Endothelial cell of umbilical vein (primary cell): ENCODE measurements around the gene SHISA3. TPM values are rescaled to one million over a fixed set of nuclear protein-coding genes. Genes with fewer than 3 reads are reported as not detected.

ENCODE experiments used
- BruUV-seq: library from RNA; stranded (reverse); fragments of 400-500 nt; replicated peaks from 2 replicates; lab custom pipeline; 2021; lab: Mats Ljungman, UMichigan
- CTCF ChIA-PET: fragments of 300-600, 350-600 bp; sonication (Branson Sonifier 250); formaldehyde crosslinking; loops from one replicate; lab custom pipeline; 2021; ENCODE audit warnings: antibody characterized with exemption, inconsistent platforms; lab: Charles Lee
- POLR2A ChIA-PET: fragments of 300-600, 350-600 bp; sonication (Branson Sonifier 250); formaldehyde crosslinking; loops from one replicate; lab custom pipeline; 2021; ENCODE audit warnings: antibody characterized with exemption, inconsistent platforms; lab: Charles Lee
- DNase-seq: peaks from one replicate; pipeline ENCODE4 v3.0.0-alpha.2; 2011; ENCODE audit warnings: low read depth, low spot score
- FAIRE-seq: peaks from 2 replicates; lab custom pipeline; 2011; peaks lifted over from hg19 to GRCh38; lab: Jason Lieb, UNC
- H2AFZ ChIP-seq: 2 replicates; pipeline ENCODE4 v1.6.0; 2012; ENCODE audit warnings: low read depth, low read length, control low read depth, inconsistent platforms
- H3K27ac ChIP-seq: 2 replicates; pipeline ENCODE4 v1.5.1; 2011; ENCODE audit warnings: low read depth, mild to moderate bottlenecking, control low read depth, low read length, moderate library complexity; ENCODE audit not compliant: insufficient read depth
- H3K27me3 ChIP-seq, 2 experiments: 2 replicates each; pipeline versions ENCODE4 v1.6.0 to v1.6.1; 2011; ENCODE audit warnings: low read length in 2 of 2, mixed read lengths in 1 of 2; ENCODE audit not compliant: control insufficient read depth in 2 of 2, insufficient read depth in 2 of 2
- H3K36me3 ChIP-seq, 2 experiments: 2 replicates in 1 of 2; 3 replicates in 1 of 2; pipeline ENCODE4 v1.5.1; 2011; ENCODE audit warnings: low read length in 2 of 2, mild to moderate bottlenecking in 1 of 2, moderate library complexity in 1 of 2; ENCODE audit not compliant: control insufficient read depth in 2 of 2, insufficient read depth in 2 of 2; ENCODE audit errors: extremely low read depth in 1 of 2
- H3K4me1 ChIP-seq: 3 replicates; pipeline ENCODE4 v1.5.1; 2011; ENCODE audit warnings: mild to moderate bottlenecking, low read length; ENCODE audit not compliant: control insufficient read depth, insufficient read depth; ENCODE audit errors: extremely low read depth
- H3K4me2 ChIP-seq: 2 replicates; pipeline ENCODE4 v1.6.1; 2011; ENCODE audit warnings: low read length, control low read depth, mixed read lengths; ENCODE audit not compliant: insufficient read depth
- H3K4me3 ChIP-seq, 3 experiments: fragments of 200-600 bp in 1 of 3; sonication (generic), shearing (Covaris generic) in 1 of 3; replicated peaks in 1 of 3; 2 replicates each; pipeline ENCODE4 v1.5.1; 2011 to 2016; ENCODE audit warnings: control low read depth in 3 of 3, low read length in 3 of 3, mild to moderate bottlenecking in 2 of 3, inconsistent platforms in 1 of 3, low read depth in 1 of 3, moderate library complexity in 1 of 3; ENCODE audit not compliant: insufficient read depth in 1 of 3
- H3K79me2 ChIP-seq: 2 replicates; pipeline ENCODE4 v1.6.0; 2012; ENCODE audit warnings: low read length, inconsistent platforms; ENCODE audit not compliant: control insufficient read depth, insufficient read depth
- H3K9ac ChIP-seq: replicated peaks from 2 replicates; pipeline ENCODE3; 2011; ENCODE audit warnings: low read length, control low read depth; ENCODE audit not compliant: insufficient read depth; ENCODE audit errors: extremely low read depth
- H3K9me1 ChIP-seq: replicated peaks from 3 replicates; pipeline ENCODE4 v1.6.0; 2011; ENCODE audit warnings: mild to moderate bottlenecking, low read length; ENCODE audit not compliant: control insufficient read depth, insufficient read depth; ENCODE audit errors: extremely low read depth
- H3K9me3 ChIP-seq: replicated peaks from 2 replicates; pipeline ENCODE4 v1.5.1; 2012; ENCODE audit warnings: low read length, inconsistent platforms; ENCODE audit not compliant: control insufficient read depth, insufficient read depth
- H4K20me1 ChIP-seq: replicated peaks from 2 replicates; pipeline ENCODE3; 2011; ENCODE audit warnings: mild to moderate bottlenecking, low read length; ENCODE audit not compliant: control insufficient read depth, insufficient read depth; ENCODE audit errors: extremely low read depth
- CTCF ChIP-seq, 2 donors: IDR thresholded peaks; 1 replicate in 1 of 2; 2 replicates in 1 of 2; pipeline ENCODE4 v1.5.1; 2011; ENCODE audit warnings: low read length in 2 of 2, mild to moderate bottlenecking in 2 of 2, moderate library complexity in 2 of 2, control low read depth in 1 of 2, inconsistent platforms in 1 of 2, low read depth in 1 of 2; ENCODE audit not compliant: insufficient read depth in 1 of 2; ENCODE audit errors: extremely low read depth in 1 of 2
- EZH2 ChIP-seq: IDR thresholded peaks from 2 replicates; pipeline ENCODE4 v1.6.1; 2012; ENCODE audit warnings: borderline replicate concordance, low read depth, mild to moderate bottlenecking, moderate library complexity, low read length, inconsistent platforms; ENCODE audit not compliant: severe bottlenecking
- FOS ChIP-seq: IDR thresholded peaks from 2 replicates; pipeline ENCODE4 v1.6.1; 2011; ENCODE audit warnings: mild to moderate bottlenecking, low read length, moderate library complexity, borderline replicate concordance; ENCODE audit not compliant: insufficient read depth
- GATA2 ChIP-seq: IDR thresholded peaks from 2 replicates; pipeline ENCODE4 v1.7.0; 2011; ENCODE audit warnings: low read depth, mild to moderate bottlenecking, moderate library complexity, mixed read lengths, low read length; ENCODE audit not compliant: insufficient read length, insufficient read depth
- JUN ChIP-seq: IDR thresholded peaks from 2 replicates; pipeline ENCODE4 v1.6.1; 2011; ENCODE audit warnings: borderline replicate concordance, low read depth; ENCODE audit not compliant: insufficient read length, insufficient read depth
- MAX ChIP-seq: IDR thresholded peaks from 2 replicates; pipeline ENCODE4 v1.6.1; 2011; ENCODE audit not compliant: insufficient read depth, insufficient read length
- MYC ChIP-seq: IDR thresholded peaks from one replicate; pipeline ENCODE4 v1.6.1; 2011; ENCODE audit warnings: mild to moderate bottlenecking, low read depth, low read length
- POLR2A ChIP-seq: IDR thresholded peaks from 2 replicates; pipeline ENCODE4 v1.6.1; 2012; ENCODE audit warnings: low read depth, mild to moderate bottlenecking, control low read depth, low read length
- POLR2AphosphoS5 ChIP-seq: IDR thresholded peaks from 2 replicates; pipeline ENCODE4 v1.6.1; 2012; ENCODE audit warnings: low read depth, mild to moderate bottlenecking, control low read depth, low read length, moderate library complexity; ENCODE audit not compliant: insufficient read depth
- dilution Hi-C: fragments of 300-500 bp; cut with MboI; formaldehyde crosslinking; loops from one replicate; pipeline ENCODE4 v1.15.0; 2019; ENCODE audit warnings: low sequenced_read_pairs; ENCODE audit not compliant: extremely low pct_ligation_motif_present
- intact Hi-C: fragments of 100-400 bp; cut with micrococcal nuclease; formaldehyde crosslinking; loops from one replicate; pipeline ENCODE4 v1.10.0; 2022
- polyA plus RNA-seq, 4 experiments: library from polyadenylated mRNA; depleted of rRNA in 3 of 4; stranded (reverse) in 3 of 4; unstranded in 1 of 4; fragments of >200 nt; gene quantifications; 2 replicates each; pipeline versions ENCODE4 v1.2.1 to v1.2.3, GENCODE V29; 2011 to 2012; ENCODE audit warnings: missing spikeins in 1 of 4
- total RNA-seq: library from RNA; stranded (reverse); gene quantifications from 2 replicates; pipeline ENCODE4 v1.2.3, GENCODE V29; 2021

The SHISA3 gene
- total and polyA plus RNA-seq, 2 donors (not counting 3 experiments of a cell fraction or from before 2014, with no cell fraction given) = 12.0 to 16.6 TPM

GRCh38 chr4:42395595-42395994 is 1.7 kb upstream of the SHISA3 start:
- H2AFZ ChIP-seq = no peak overlapping the region
- no peak overlapping the region for H3K27ac ChIP-seq
- no peak for DNase-seq
- no peak for TF ChIP-seq JUN
- TF ChIP-seq GATA2 = no peak
- no peak for TF ChIP-seq POLR2AphosphoS5
- TF ChIP-seq POLR2A = no peak
- no peak for TF ChIP-seq MYC
- no peak for TF ChIP-seq MAX
- TF ChIP-seq CTCF (IDR thresholded peaks at IDR 0.05; ENCODE audit: extremely low read depth in 1 of 2, insufficient read depth in 1 of 2, low read depth in 1 of 2, low read length in 2 of 2) = no peak
- TF ChIP-seq FOS = no peak
- TF ChIP-seq EZH2 = no peak
- dilution Hi-C loops (no loop called here), intact Hi-C loops (loop anchor here (5.0 kb wide), 1 partner anchor 262 kb away; the partner anchor contains the start of gene ATP8A1)
- no peak overlapping the region for H3K9ac ChIP-seq
- ChIA-PET CTCF (interaction anchor here (0.6 to 3.3 kb wide), 3 partner anchors 24 to 152 kb away, joined by 5 to 20 read pairs (median 14); no protein-coding TSS in a partner anchor), POLR2A (no interaction called here)
- H3K9me3 ChIP-seq = no peaks in the 10 kb centered on the region
- H3K4me1 ChIP-seq = peaks cover 14% of the 10 kb centered on the region
- H3K36me3 ChIP-seq = no peaks in the 10 kb centered on the region
- no peaks in the 10 kb centered on the region for H4K20me1 ChIP-seq
- no TSS peak for BruUV-seq
- FAIRE-seq = no peak
- H3K9me1 ChIP-seq = no peaks in the 10 kb centered on the region
- no peak overlapping the region for H3K4me2 ChIP-seq
- H3K79me2 ChIP-seq = peaks cover 6% of the 10 kb centered on the region
- H3K4me3 ChIP-seq = no peak overlapping the region
- no peaks in the 10 kb centered on the region for H3K27me3 ChIP-seq
